22Rv1 (cell line): ENCODE measurements around the gene ZNF614.

ENCODE experiments used
- ZFX ChIP-seq: fragments of 450-650 bp; IDR thresholded peaks from 2 replicates; pipeline ENCODE4 v1.6.1; 2017; ENCODE audit warnings: antibody characterized with exemption, borderline replicate concordance
- TF ChIP-seq, protein P1 (sequence below): fragments of 450-650 bp; IDR thresholded peaks from 2 replicates; pipeline ENCODE4 v1.5.1; 2017; ENCODE audit warnings: mild to moderate bottlenecking

DNA sequence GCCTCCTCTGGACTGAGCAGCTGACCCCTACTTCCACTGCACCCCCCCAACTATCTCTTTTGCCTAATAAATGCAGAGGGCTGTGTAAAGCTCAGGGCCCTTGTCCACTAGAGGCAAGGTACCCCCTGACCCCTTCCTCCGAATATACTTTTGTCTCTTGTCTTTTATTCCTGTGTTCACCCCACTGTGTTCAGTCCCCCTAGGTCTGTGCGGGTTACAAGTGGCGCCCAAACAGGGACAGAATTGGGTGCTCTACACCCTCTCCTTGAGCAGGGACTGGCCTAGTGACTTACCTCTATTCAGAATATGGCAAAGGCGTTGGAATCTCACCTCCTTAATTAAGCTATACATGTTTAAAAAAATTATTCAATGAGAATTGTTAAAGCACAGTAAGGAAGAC is 56.6 kb downstream of the ZNF614 start:
- TF ChIP-seq, protein P1, sequence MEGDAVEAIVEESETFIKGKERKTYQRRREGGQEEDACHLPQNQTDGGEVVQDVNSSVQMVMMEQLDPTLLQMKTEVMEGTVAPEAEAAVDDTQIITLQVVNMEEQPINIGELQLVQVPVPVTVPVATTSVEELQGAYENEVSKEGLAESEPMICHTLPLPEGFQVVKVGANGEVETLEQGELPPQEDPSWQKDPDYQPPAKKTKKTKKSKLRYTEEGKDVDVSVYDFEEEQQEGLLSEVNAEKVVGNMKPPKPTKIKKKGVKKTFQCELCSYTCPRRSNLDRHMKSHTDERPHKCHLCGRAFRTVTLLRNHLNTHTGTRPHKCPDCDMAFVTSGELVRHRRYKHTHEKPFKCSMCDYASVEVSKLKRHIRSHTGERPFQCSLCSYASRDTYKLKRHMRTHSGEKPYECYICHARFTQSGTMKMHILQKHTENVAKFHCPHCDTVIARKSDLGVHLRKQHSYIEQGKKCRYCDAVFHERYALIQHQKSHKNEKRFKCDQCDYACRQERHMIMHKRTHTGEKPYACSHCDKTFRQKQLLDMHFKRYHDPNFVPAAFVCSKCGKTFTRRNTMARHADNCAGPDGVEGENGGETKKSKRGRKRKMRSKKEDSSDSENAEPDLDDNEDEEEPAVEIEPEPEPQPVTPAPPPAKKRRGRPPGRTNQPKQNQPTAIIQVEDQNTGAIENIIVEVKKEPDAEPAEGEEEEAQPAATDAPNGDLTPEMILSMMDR: no peak
- TF ChIP-seq ZFX: no peak
